ENCODE data around the gene SERTAD3.

SERTAD3 gene

GRCh38 chr19:40425450-40426287 lies 18.5 kb downstream of the SERTAD3 start, which contains the start of gene SERTAD1:
Gene SERTAD1 (minus strand): TSS chr19:40425992. CDS start chr19:40423546, 2,446 bp downstream.
- peak; percentile 69 for FAIRE-seq
- peak; percentile 98 for DNase-seq (ENCODE audit: low spot score)

- DNase-seq (ENCODE audit: low spot score) = no peak
- no peak for FAIRE-seq
Observed at GRCh38 chr19:40424637-40425449, 19.3 kb downstream of the SERTAD3 start.

GRCh38 chr19:40423938-40424337 lies 20.2 kb downstream of the SERTAD3 start:
- DNase-seq (ENCODE audit: low spot score) (no peak), FAIRE-seq (no peak)

GRCh38 chr19:40422748-40423566 lies 21.2 kb downstream of the SERTAD3 start:
- FAIRE-seq = no peak
- no peak for DNase-seq (ENCODE audit: low spot score)

GRCh38 chr19:40421993-40422747 lies 22.0 kb downstream of the SERTAD3 start:
- FAIRE-seq (no peak), DNase-seq (ENCODE audit: low spot score) (no peak)

- DNase-seq (ENCODE audit: low spot score) (peak; percentile 89), FAIRE-seq (peak; percentile 40)
Observed at GRCh38 chr19:40420766-40421765, 23.1 kb downstream of the SERTAD3 start.

GRCh38 chr19:40420451-40420765 lies 23.7 kb downstream of the SERTAD3 start:
- no peak for FAIRE-seq

GRCh38 chr19:40419780-40420179 lies 24.4 kb downstream of the SERTAD3 start:
- FAIRE-seq (no peak), DNase-seq (ENCODE audit: low spot score) (no peak)

More at GRCh38 chr19:40420451-40420765, 23.7 kb downstream of the SERTAD3 start:
- no peak for DNase-seq (ENCODE audit: low spot score)

GRCh38 chr19:40419066-40419612 lies 25.0 kb downstream of the SERTAD3 start:
- DNase-seq (ENCODE audit: low spot score) (no peak), FAIRE-seq (no peak)

GRCh38 chr19:40418040-40418439 lies 26.1 kb downstream of the SERTAD3 start:
- no peak for DNase-seq (ENCODE audit: low spot score)

GRCh38 chr19:40417643-40417981 lies 26.5 kb downstream of the SERTAD3 start:
- FAIRE-seq (no peak), DNase-seq (ENCODE audit: low spot score) (no peak)

More at GRCh38 chr19:40418040-40418439, 26.1 kb downstream of the SERTAD3 start:
- no peak for FAIRE-seq

- FAIRE-seq (no peak), DNase-seq (ENCODE audit: low spot score) (peak; percentile 57)
Observed at GRCh38 chr19:40416918-40417642, 27.1 kb downstream of the SERTAD3 start.

- DNase-seq (ENCODE audit: low spot score) (no peak), FAIRE-seq (no peak)
Observed at GRCh38 chr19:40415768-40416167, 28.4 kb downstream of the SERTAD3 start.

GRCh38 chr19:40414542-40415535 lies 29.3 kb downstream of the SERTAD3 start:
- no peak for FAIRE-seq

GRCh38 chr19:40413291-40413845 lies 30.8 kb downstream of the SERTAD3 start, which contains the start of gene PRX:
Gene PRX (minus strand): TSS chr19:40413378. CDS start chr19:40407932, 5,446 bp downstream.
- FAIRE-seq = no peak
- DNase-seq (ENCODE audit: low spot score) = no peak

More at GRCh38 chr19:40414542-40415535, 29.3 kb downstream of the SERTAD3 start:
- no peak for DNase-seq (ENCODE audit: low spot score)

GRCh38 chr19:40412866-40413265 lies 31.3 kb downstream of the SERTAD3 start:
- no peak for DNase-seq (ENCODE audit: low spot score)
- FAIRE-seq = no peak

- FAIRE-seq (no peak), DNase-seq (ENCODE audit: low spot score) (no peak)
Observed at GRCh38 chr19:40411958-40412499, 32.1 kb downstream of the SERTAD3 start.
